GM19397 (cell line): ENCODE measurements around the gene FOXL1.

Experiments
- ATAC-seq: cut with Tn5 transposase; IDR thresholded peaks from one replicate; pipeline ENCODE4 v1.9.1; 2021; ENCODE audit warnings: mild to moderate bottlenecking, moderate library complexity; ENCODE audit not compliant: unreplicated experiment

The FOXL1 gene

DNA sequence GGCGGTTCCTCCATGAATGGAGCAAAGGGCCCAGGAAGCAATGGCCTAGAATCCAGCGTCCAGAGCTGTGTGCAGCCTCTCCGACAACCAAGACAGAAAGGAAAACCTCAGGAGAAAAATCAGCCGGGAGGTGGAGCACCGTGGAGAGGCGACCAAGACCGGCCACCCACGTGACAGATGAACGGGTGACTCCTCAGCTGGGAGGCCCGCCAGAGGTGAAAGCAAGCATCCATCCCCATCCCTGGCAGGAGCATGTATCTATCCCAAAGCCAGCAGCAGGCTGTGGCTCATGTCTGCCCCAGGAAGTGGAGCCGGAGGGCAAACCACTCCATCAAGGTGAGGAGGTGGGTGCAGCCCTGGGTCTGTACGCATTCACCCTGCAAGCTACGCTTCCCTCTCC, 52.1 kb downstream of the FOXL1 start:
- ATAC-seq: no peak

- ATAC-seq: no peak
Measured at GRCh38 chr16:86631444-86631843, 53.1 kb downstream of the FOXL1 start.
